GM19351 (cell line): ENCODE results near the gene AFDN.

ENCODE experiments used
- ATAC-seq: cut with Tn5 transposase; IDR thresholded peaks from one replicate; pipeline ENCODE4 v1.9.1; 2021; ENCODE audit warnings: mild to moderate bottlenecking, moderate library complexity; ENCODE audit not compliant: unreplicated experiment

Gene AFDN

GRCh38 chr6:167826896-167827582 lies at the start of gene AFDN:
AFDN (plus strand) TSS chr6:167826911; CDS start chr6:167827133, 222 bp downstream.
- ATAC-seq = peak; percentile 39

GRCh38 chr6:167778497-167779128 lies 48.1 kb upstream of the AFDN start:
- ATAC-seq = no peak

GRCh38 chr6:167779129-167779992 lies 47.4 kb upstream of the AFDN start:
- ATAC-seq = no peak

GRCh38 chr6:167779993-167780655 lies 46.6 kb upstream of the AFDN start:
- no peak for ATAC-seq

- no peak for ATAC-seq
These were observed 45.5 kb upstream of the AFDN start for GRCh38 chr6:167781066-167781767.

- no peak for ATAC-seq
These were observed 44.8 kb upstream of the AFDN start for GRCh38 chr6:167781868-167782267.

- ATAC-seq = no peak
These were observed 43.8 kb upstream of the AFDN start for GRCh38 chr6:167782698-167783517.

- ATAC-seq = no peak
These were observed 39.6 kb upstream of the AFDN start for GRCh38 chr6:167786853-167787675.

- ATAC-seq = no peak
These were observed 38.7 kb upstream of the AFDN start for GRCh38 chr6:167787896-167788562.

- ATAC-seq = no peak
These were observed 38.2 kb upstream of the AFDN start for GRCh38 chr6:167788563-167788903.

- ATAC-seq = no peak
These were observed 37.4 kb upstream of the AFDN start for GRCh38 chr6:167789358-167789757.

- peak; percentile 16 for ATAC-seq
These were observed 35.5 kb upstream of the AFDN start for GRCh38 chr6:167791091-167791779.

- peak; percentile 37 for ATAC-seq
These were observed 34.8 kb upstream of the AFDN start for GRCh38 chr6:167791780-167792478.

GRCh38 chr6:167793421-167793820 lies 33.3 kb upstream of the AFDN start:
- no peak for ATAC-seq

GRCh38 chr6:167794161-167795157 lies 32.3 kb upstream of the AFDN start:
- ATAC-seq = no peak

GRCh38 chr6:167795321-167795811 lies 31.3 kb upstream of the AFDN start:
- ATAC-seq = no peak
